Ramos (cell line): ENCODE results near the gene NFKB1.
"Not testable (repeated sequence)": the region's sequence is repeated elsewhere in the genome, so short reads cannot be mapped to it uniquely, and the experiment has no call there.

Source experiments
- in situ Hi-C: fragments of 300-500 bp; cut with MboI; formaldehyde crosslinking; loops from one replicate; pipeline ENCODE4 v1.14.3; 2022; ENCODE audit warnings: low sequenced_read_pairs; ENCODE audit not compliant: unreplicated experiment

Gene NFKB1

DNA sequence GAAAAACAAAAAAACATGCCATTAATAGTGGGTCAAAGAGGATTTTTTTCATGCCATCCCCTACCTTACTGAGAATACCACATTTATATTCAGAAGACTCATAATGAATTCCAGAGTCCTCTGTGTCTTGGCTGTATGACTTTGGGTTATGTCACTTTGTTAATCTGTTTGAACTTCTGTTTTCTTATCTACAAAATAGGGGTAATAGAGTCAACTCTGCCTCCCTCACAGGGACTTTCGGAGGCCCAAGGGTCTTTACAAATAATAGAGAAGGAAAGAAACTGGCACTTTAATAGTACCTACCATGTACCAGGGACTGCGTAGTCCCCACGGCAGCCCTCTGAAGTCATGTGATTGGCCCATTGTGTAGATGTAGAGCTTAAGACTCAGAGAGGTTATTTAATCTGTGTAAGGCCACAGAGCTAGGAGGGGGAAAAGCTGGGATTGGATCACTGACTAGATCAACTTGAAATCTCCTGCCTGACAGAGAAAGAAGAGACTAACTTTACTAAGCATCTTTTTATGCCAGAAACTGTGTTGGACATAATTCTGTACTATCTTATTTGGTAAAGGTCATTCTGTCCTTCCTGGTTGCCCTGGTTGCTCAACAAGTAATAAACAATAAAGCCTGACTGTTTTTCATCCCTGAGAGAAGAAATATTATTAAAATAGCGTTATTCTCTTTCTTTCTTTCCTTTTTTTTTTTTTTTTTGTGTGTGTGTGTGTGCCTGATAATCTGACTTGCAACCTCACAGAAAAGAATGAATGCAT, 59.6 kb downstream of the NFKB1 start:
- in situ Hi-C loops = no loop called here

DNA sequence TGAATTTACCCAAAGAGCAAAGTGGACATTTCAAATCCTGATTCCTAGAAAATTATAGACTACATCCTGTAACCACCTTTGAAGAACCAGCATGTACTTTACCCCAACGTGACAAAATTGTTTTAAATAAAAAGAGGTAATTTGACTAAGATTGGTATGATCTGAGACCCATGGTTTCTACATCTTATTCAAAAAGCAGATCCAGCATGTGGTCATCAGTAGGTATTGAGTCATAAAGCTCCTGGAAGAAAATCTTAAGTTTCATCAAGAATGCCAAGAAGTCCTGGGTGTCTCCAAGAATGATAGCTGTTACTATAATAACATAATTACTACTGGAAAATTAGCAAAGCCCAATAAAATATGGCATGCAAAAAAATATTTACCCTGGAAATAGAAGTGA, 61.8 kb downstream of the NFKB1 start:
- in situ Hi-C loops = no loop called here

DNA sequence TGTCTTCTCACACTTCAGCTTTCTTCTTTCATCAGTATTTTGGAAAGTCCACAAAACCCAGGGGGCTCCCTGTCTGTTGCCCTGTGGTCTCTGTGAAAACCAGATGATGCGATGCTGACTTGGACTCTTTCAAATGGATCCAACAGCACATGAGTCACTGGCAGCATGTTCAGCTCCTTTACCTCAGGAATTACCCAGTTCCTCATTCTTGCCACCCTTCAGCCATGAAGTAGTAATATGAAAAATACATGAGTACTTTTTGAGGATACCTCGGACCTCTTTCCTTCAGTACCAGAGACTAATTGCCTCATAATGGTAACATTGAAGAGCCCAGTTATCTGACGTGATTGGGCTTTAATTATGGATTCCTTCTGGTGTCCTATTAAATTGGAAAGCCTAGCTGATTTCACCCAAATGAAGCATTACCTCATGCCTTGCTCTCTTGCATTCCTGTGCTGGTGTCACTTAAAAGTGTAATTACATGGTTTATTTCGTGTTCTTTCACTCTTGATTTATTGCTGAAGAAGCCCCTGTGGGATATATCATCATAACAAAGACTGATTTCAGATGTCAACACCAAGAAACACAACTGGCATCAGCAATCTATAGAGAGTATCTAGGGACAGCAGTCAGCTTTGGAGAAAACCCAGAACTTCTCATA, 63.4 kb downstream of the NFKB1 start:
- in situ Hi-C loops = no loop called here

DNA sequence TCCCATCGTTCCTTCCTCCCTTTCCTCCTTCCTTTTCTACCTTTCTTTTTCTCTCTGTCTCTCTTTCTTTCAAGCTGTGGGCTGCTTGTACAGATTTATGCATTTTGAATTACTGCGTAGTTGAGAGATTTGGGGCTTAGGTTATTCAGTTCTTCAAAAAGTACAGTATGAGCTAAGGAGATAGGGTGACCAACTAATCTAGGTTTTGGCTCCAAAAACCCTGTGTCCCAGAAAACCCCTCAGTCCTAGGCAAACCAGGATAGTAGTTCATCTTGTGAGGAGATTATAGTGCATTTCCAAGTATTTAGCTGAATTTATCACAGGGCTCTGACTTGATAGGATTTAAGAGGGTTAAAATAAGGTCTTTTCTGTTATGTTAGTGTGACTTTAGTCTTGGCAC, 64.5 kb downstream of the NFKB1 start:
- in situ Hi-C loops = no loop called here

DNA sequence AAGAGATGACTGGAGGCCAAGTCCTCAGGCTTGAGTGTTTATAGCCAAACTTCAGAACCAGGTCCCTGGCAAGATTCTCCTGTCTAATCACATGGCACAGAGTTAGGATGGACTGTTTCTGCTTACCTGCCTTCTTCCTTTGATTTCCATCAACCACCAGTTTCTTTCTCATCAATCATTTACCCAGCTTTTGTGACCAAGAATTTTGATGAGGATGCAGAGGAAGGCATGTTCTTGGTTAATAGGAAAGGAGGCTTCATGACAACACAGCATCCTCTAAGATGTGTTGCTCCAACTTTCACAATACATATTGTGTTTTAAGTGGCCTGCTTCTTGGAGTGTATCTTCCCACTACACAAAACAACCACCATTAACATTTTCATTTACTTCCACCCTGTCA, 65.3 kb downstream of the NFKB1 start:
- in situ Hi-C loops = no loop called here

DNA sequence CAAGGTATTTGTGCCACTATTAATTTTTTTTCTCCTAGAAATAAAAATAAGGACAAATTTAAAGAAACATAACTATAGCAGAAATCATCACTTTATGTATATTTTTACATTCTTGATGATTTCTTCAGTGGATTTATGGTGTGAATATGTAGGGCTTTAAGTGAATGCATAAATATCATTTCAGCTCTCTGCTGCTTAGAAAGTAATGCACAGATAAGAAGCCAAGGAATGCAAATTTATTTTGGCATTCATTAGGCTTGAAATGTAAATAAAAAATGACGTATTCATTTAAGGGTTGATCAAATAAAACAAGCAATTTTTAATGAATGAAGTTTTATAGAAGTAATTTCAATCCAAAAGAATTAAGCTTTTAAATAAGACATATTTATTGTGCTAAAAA, 66.3 kb downstream of the NFKB1 start:
- in situ Hi-C loops = no loop called here

DNA sequence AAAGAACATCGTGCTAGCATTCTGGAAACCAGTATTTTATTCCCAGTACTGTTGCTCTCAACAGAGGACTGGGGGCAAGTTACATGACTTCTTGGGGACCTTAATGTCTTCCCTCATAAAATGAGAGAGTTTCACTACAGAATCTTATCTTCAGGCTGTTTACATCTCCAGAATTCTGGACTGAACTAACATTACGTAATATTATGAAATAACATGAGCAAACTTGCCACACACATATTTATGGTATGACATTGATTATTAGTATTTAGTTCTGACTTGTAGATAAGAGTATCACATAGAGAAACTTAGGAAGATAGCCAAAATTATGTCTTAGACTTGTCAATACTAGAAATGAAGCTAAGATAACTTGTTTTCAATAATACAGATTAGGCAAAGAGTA, 68.0 kb downstream of the NFKB1 start:
- in situ Hi-C loops = no loop called here

DNA sequence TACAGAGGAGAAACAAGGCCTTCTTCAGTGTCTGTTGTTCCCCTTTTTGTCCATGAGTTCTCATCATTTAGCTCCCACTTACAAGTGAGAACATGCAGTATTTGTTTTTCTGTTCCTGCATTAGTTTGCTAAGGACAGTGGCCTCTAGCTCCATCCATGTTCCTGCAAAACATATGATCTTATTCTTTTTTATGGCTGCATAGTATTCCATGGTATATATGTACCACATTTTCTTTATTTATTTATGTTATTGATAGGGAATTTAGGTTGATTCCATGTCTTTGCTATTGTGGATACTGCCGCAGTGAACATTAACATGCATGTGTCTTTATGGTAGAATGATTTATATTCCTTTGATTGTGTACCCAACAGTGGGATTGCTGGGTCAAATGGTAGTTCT, 69.1 kb downstream of the NFKB1 start:
- in situ Hi-C loops = not testable (repeated sequence)

DNA sequence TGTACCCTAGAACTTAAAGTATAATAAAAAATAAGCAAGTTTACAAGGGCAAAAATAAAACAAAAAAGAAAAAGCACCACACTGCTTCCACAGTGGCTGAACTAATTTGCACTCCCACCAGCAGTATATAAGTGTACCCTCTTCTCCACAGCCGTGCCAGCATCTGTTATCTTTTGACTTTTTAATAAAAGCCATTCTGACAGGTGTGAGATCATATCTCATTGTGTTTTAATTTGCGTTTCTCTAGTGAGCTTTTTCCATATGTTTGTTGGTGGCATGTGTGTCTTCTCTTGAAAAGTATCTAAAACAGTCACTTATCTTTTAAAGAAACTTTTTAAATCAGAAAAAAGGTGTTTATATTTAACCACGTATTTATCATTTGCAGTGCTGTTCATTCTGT, 71.3 kb downstream of the NFKB1 start:
- in situ Hi-C loops = no loop called here

DNA sequence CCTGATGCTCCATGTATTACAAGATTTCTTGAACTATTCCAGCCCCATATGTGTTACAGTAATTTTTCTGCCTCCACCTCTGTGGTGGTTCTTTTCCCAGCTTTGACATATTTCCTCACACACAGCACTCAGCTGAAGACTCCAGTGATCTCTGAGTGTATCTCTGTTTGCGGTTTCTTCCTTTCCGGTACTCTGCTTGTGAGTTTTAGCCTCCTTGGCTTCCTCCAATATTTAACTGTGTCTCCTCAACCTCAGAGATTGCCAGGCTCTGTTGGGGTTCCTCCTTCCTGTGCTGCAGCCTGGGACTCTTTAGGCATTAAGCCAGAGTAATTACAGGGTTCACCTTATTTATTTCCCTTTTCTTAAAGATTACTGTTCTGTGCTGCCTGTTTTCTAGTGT, 73.2 kb downstream of the NFKB1 start:
- in situ Hi-C loops = no loop called here

DNA sequence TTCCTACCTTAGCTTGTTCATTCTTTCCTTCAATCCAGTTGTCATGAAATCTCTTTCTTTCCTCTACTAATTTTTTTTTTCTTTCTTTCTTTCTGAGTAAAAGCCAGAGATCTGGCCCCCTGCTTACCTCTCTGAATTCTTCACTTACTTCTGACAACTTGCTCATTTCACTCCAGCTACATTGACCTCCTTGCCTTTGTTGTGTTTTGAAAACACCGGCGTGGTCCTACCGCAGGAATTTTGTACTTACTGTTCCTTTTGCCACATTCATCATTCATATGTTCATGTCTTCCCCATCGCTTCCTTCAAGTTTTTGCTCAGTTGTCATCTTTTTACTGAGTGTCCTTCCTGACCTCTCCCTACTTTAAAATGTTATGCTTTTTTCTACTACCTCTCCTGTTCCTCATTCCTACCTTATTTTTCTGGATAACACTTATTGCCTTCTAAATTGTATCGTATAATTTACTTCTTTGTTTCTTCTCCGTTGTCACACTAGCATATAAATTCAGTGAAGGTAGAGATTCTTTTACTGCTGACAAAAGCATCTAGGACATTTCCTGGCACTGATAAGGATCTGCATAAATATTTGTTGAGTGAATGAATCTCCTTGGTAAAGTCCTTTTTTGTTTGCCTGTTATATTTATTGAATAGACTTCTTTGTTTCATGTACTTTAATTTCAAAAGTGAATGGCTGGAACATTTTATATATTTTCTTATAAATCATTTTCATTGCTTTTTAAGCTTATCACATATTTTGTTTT, 74.4 kb downstream of the NFKB1 start:
- in situ Hi-C loops = no loop called here

DNA sequence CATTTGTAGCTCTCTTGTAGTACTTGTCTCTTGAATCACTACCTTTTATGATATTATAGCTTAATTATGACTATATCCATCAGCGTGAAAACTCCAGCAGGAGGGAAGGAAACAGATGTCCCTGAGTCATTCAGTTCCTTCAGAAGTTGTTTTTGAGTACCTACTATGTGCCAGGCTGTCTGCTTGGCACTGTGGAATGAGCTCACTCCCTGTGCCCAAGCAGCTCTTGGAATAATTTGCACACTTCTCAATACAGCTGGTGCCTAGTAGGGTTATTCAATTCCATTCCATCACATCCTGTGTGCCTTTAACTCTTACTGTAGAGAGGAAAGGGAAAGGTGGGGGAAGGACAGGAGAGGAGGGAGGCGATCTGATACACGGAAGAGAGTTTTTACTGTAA, 77.1 kb downstream of the NFKB1 start:
- in situ Hi-C loops = no loop called here

DNA sequence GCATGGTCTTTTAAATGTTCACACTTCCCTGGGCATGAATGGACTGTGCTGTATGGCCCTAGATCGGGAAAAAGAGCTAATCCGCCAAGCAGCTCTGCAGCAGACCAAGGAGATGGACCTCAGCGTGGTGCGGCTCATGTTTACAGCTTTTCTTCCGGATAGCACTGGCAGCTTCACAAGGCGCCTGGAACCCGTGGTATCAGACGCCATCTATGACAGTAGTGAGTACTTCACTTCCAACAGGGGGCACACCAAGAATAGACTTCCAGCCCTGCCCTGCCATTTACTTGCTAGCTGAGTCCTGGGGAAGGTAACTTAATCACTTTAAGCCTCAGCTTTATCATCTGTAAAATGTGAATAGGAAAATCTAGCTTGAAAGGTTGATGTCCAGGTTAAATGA, 77.7 kb downstream of the NFKB1 start:
- in situ Hi-C loops = no loop called here

DNA sequence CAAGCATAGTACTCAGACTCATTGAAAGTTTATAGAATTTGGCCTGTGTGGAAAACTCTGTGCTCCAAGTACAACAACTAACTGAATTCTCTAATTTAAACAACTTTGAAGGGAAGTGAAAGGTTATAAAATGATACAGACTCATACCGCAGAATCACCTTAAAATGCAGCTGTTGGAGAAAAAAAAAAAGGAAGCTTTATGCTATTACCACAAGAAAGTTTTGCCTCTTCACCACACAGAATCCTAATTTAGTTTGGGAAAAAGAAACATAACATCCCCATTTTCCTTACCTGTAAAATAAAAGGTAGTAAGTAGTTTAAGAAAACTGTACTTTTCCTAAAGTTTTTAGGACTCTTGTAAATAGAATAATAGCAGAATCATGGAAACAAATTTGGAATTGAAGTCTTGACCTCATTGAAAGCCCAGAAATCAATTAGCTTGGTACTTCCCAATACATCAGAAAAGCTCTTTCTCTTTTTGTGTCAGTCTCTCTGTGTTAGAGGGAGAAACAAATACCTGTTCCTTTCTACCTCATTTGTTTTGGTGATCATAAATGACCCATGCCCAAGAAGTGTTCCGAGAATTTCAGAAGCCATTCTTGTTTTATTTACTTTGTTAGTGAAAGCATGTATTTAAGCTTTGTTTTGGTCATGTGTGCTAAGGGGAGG, 78.8 kb downstream of the NFKB1 start:
- in situ Hi-C loops = no loop called here

DNA sequence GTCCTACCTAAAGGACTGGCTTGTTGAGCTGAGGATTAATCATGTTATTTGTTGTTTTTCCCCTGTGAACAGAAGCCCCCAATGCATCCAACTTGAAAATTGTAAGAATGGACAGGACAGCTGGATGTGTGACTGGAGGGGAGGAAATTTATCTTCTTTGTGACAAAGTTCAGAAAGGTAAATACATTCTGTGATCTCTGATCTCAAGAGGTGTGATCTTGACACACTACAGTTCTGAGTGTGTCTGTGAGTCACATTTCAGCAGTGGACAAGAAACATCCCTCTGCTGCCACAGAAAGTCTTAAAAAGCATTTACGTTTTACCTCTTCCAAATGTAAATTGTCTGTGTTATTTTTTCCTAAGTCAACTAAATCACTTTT, 79.3 kb downstream of the NFKB1 start:
- in situ Hi-C loops = no loop called here

DNA sequence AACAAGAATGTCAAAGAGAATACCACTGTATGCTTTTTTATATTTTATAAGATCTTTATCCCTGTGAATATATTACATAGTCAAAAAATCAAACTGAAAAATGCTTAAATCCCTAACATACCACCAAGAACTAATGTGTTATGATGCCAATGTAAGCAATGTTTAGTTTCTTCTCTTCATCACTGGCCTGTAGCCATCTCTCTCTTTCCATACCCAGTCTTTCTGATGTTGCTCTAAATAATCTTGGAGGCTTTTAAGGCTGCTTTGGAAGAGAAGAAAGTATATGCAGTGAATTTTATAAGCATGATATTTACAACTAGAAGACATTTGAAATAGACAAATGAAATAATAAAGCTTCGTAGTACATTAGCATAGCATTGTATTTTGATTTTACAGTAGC, 82.9 kb downstream of the NFKB1 start:
- in situ Hi-C loops = no loop called here

DNA sequence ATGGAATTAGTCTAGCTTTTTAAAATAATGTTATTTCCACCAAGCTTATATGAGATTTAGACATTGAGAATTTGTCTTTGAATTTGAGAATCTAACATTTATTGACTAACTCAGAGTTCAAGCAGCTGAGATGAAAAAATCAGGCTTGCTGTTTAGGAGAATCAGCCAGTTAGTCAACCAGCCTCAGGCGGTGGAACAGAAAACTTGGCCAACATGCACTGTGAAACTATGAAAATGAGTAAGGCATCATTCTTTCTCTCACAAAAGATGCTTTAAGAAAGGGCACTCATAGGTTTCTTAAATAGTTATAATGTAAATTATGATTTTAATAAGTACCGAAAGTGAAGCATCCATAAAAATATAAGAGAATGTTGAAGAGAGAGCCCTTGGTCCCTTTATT, 84.2 kb downstream of the NFKB1 start:
- in situ Hi-C loops = no loop called here

DNA sequence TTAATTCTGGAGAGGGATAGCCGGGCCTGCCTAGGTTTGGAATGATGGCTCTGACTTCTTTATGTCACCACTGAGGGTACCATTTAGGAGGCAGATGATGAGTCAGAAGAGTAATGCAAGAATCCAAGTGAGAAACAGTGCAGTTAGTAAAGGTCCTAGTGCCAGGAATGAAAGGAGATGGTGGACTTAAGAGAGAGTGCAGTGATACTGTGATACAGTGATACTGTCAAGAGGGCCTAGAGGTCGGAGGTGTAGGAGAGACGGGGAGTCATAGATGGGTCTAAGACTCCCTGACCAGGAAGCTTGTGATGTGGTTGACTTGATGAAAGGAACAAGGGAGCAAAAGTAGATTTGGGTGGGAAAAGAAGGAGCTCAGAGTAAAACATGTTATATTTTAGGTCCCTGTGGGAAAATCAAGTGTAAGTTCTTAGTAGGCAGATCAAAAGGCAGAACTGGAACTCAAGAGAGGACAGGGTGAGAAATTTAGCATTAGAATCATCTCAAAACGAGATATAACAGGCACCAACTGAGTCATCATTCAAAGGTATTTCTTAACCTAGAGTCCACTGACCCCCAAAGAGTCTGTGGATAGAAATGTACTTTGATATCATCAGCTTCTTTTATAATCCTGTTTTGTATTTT, 85.0 kb downstream of the NFKB1 start:
- in situ Hi-C loops = no loop called here

DNA sequence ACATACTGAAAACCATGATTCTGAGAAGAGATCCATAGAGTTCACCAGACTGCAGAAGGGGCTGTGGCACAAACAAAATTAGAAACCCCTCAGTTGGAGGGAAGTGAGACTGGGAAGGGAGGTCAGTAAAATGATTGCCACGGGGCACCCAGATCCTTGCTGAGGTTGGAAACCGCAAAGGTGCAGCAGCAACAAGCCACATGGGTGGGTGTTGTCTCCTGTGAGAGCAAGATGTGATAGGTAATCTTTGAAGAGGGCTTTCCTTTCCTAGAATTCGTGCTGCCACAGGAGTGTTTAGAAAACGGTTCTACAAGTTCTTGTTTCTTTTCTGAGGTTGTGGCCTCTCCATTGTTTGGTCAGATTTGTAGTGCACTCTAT, 85.5 kb downstream of the NFKB1 start:
- in situ Hi-C loops = no loop called here

DNA sequence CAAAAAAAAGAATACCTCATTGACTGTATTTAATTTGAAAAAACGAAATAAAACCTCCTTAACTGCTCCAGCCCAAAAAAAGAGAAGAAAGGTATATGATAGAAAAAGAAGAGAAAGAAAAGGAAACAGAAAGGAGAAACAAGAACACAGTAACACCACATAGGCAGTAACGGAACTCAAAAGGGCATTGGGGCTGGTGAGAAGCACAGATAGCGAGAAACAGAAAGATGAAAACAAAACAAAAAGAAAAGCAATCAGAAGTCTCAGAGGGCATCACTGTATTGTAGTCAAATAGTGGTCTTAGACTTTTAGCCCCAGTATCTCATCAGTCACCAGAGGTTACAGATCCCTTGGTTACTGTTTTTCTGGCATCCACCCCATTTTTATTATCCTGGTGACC, 88.6 kb downstream of the NFKB1 start:
- in situ Hi-C loops = no loop called here

DNA sequence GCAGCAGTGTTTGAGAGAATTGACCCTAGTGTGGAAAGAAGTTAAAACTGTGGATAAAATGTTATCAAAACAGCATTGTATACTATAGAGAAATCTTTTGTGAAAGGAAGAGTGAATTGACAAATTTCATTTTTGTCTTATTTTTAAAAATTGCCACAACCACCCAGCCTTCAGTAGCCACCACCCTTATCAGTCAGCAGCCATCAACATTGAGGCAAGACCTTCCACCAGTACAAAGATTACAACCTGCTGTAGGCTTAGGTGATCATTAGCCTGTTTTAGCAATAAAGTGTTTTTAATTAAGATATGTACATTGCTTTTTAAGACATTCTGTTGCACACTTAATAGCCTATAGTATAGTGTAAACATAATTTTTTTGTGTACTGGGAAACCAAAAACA, 91.1 kb downstream of the NFKB1 start:
- in situ Hi-C loops = no loop called here
